ENCODE results near the gene OSM. TPM values are rescaled to one million over a fixed set of nuclear protein-coding genes. Genes with fewer than 3 reads are reported as not detected.
"Not testable (repeated sequence)": the region's sequence is repeated elsewhere in the genome, so short reads cannot be mapped to it uniquely, and the experiment has no call there.

The OSM gene
- total RNA-seq, 1 donor from 2014 or later = not detected

GRCh38 chr22:30245985-30246813 is 20.5 kb downstream of the OSM start, which contains the start of gene LIF:
Gene LIF, minus strand, starts transcription at chr22:30246759. Its CDS starts 64 bp downstream, at chr22:30246695.
- DNase-seq (ENCODE audit: extremely low read depth, low read depth, low spot score) = no peak

GRCh38 chr22:30245181-30245984 is 21.3 kb downstream of the OSM start:
- no peak for DNase-seq (ENCODE audit: extremely low read depth, low read depth, low spot score)

GRCh38 chr22:30244641-30245040 is 22.0 kb downstream of the OSM start:
- DNase-seq (ENCODE audit: extremely low read depth, low read depth, low spot score) = no peak

GRCh38 chr22:30244066-30244465 is 22.6 kb downstream of the OSM start:
- no peak for DNase-seq (ENCODE audit: extremely low read depth, low read depth, low spot score)

- no peak for DNase-seq (ENCODE audit: extremely low read depth, low read depth, low spot score)
Observed at GRCh38 chr22:30243661-30244060, 23.0 kb downstream of the OSM start.

- DNase-seq (ENCODE audit: extremely low read depth, low read depth, low spot score) = no peak
Observed at GRCh38 chr22:30241576-30242371, 24.9 kb downstream of the OSM start.

GRCh38 chr22:30240541-30241417 is 25.9 kb downstream of the OSM start:
- DNase-seq (ENCODE audit: extremely low read depth, low read depth, low spot score) = no peak

- DNase-seq (ENCODE audit: extremely low read depth, low read depth, low spot score) = no peak
Observed at GRCh38 chr22:30239488-30240405, 26.9 kb downstream of the OSM start.

GRCh38 chr22:30238661-30239487 is 27.8 kb downstream of the OSM start:
- no peak for DNase-seq (ENCODE audit: extremely low read depth, low read depth, low spot score)

- no peak for DNase-seq (ENCODE audit: extremely low read depth, low read depth, low spot score)
Observed at GRCh38 chr22:30238136-30238535, 28.5 kb downstream of the OSM start.

- no peak for DNase-seq (ENCODE audit: extremely low read depth, low read depth, low spot score)
Observed at GRCh38 chr22:30236875-30237274, 29.8 kb downstream of the OSM start.

GRCh38 chr22:30235687-30236170 is 30.9 kb downstream of the OSM start:
- no peak for DNase-seq (ENCODE audit: extremely low read depth, low read depth, low spot score)

GRCh38 chr22:30234786-30235470 is 31.7 kb downstream of the OSM start:
- DNase-seq (ENCODE audit: extremely low read depth, low read depth, low spot score) = no peak

GRCh38 chr22:30234325-30234724 is 32.3 kb downstream of the OSM start:
- DNase-seq (ENCODE audit: extremely low read depth, low read depth, low spot score) = not testable (repeated sequence)

- DNase-seq (ENCODE audit: extremely low read depth, low read depth, low spot score) = no peak
Observed at GRCh38 chr22:30233582-30233981, 33.1 kb downstream of the OSM start.

GRCh38 chr22:30232716-30233218 is 33.9 kb downstream of the OSM start:
- no peak for DNase-seq (ENCODE audit: extremely low read depth, low read depth, low spot score)

GRCh38 chr22:30230787-30231461 is 35.7 kb downstream of the OSM start:
- no peak for DNase-seq (ENCODE audit: extremely low read depth, low read depth, low spot score)

Measured in glomerular endothelial cell (primary cell).